MM.1S (cell line): Measurements from ENCODE around the gene TAF1D.

Source experiments
- EZH2 ChIP-seq: fragments of 300-600 bp; sonication (generic); optimal IDR thresholded peaks from 2 replicates; pipeline ENCODE3; 2017; ENCODE audit warnings: low read depth, mild to moderate bottlenecking, antibody characterized with exemption, low read length, mixed read lengths
- TF ChIP-seq, protein P1 (sequence below): fragments of 300-600 bp; sonication (generic); IDR thresholded peaks from 2 replicates; pipeline ENCODE4 v1.5.1; 2016; ENCODE audit warnings: antibody characterized with exemption, low read length, mixed read lengths

DNA sequence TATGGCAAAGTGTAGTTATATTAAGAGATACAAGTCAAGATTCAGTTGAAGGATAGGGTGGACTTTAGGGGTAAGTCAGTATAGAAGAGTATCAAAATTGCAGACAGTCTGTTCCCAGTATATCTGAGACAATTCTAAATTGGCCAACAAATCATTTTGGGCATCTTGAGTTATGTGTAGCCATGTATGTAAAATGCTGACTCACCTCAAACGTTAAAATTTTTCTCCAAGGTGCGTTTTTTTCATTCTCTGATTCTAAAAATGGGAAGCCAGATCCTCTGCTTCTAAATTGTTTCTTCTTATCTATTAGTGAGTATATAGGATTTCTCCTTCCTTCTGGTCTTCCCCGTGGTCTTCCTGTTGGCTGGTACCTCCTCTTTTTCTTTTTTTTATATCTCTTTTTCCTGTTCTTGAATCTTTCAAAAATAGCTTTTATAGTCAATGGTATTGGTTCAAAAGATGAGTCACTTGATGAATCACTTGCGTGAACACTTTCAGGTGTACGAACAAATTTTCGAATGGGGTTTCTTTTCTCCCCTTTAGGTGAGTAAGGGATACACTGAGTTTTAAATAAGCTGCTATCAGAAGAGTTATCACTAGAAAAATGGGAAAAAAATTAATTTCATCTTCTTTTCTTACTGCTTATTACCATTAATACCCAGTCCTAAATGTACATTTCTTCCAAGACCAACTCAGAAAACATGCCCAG, 3.2 kb downstream of the TAF1D start:
- TF ChIP-seq, protein P1, sequence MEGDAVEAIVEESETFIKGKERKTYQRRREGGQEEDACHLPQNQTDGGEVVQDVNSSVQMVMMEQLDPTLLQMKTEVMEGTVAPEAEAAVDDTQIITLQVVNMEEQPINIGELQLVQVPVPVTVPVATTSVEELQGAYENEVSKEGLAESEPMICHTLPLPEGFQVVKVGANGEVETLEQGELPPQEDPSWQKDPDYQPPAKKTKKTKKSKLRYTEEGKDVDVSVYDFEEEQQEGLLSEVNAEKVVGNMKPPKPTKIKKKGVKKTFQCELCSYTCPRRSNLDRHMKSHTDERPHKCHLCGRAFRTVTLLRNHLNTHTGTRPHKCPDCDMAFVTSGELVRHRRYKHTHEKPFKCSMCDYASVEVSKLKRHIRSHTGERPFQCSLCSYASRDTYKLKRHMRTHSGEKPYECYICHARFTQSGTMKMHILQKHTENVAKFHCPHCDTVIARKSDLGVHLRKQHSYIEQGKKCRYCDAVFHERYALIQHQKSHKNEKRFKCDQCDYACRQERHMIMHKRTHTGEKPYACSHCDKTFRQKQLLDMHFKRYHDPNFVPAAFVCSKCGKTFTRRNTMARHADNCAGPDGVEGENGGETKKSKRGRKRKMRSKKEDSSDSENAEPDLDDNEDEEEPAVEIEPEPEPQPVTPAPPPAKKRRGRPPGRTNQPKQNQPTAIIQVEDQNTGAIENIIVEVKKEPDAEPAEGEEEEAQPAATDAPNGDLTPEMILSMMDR, result no peak
- TF ChIP-seq EZH2, result no peak
